CD8-positive, alpha-beta memory T cell (primary cell): Measurements from ENCODE around the gene AFAP1L2. TPM values are rescaled to one million over a fixed set of nuclear protein-coding genes. Genes with fewer than 3 reads are reported as not detected.

Experiments used
- CTCF ChIA-PET: fragments of 350-600 bp; sonication (Branson Sonifier 250); formaldehyde crosslinking; loops from one replicate; lab custom pipeline; 2021; ENCODE audit warnings: antibody characterized with exemption; lab: Charles Lee
- POLR2A ChIA-PET: fragments of 350-600 bp; sonication (Branson Sonifier 250); formaldehyde crosslinking; loops from one replicate; lab custom pipeline; 2021; ENCODE audit warnings: antibody characterized with exemption; lab: Charles Lee
- DNase-seq, 5 donors: peaks; one replicate each; pipeline versions ENCODE4 v3.0.0 to v3.0.0-alpha.2; 2020 to 2022; ENCODE audit warnings: mixed read lengths in 1 of 5
- H3K27ac ChIP-seq: one replicate; pipeline ENCODE4 v1.7.0; 2013; ENCODE audit warnings: low read depth, mild to moderate bottlenecking, low read length, moderate library complexity
- H3K27me3 ChIP-seq: 2 replicates; pipeline ENCODE4 v1.7.0; 2013; ENCODE audit warnings: low read length, mild to moderate bottlenecking; ENCODE audit not compliant: insufficient read depth, poor library complexity, severe bottlenecking
- H3K36me3 ChIP-seq: 2 replicates; pipeline ENCODE4 v1.7.0; 2013; ENCODE audit warnings: mild to moderate bottlenecking, low read length, moderate library complexity; ENCODE audit not compliant: insufficient read depth
- H3K4me1 ChIP-seq: 2 replicates; pipeline ENCODE4 v1.7.0; 2013; ENCODE audit warnings: mild to moderate bottlenecking, low read length, moderate library complexity; ENCODE audit not compliant: insufficient read depth
- H3K4me3 ChIP-seq: 2 replicates; pipeline ENCODE4 v1.7.0; 2013; ENCODE audit warnings: mild to moderate bottlenecking, low read length
- H3K9me3 ChIP-seq: 2 replicates; pipeline ENCODE4 v1.7.0; 2013; ENCODE audit warnings: mild to moderate bottlenecking, low read length
- H3K27ac Mint-ChIP-seq, 8 donors: one replicate each; pipeline ENCODE4 v1.8.0; 2020 to 2021; ENCODE audit warnings: mixed read lengths in 8 of 8, mild to moderate bottlenecking in 6 of 8, inconsistent platforms in 3 of 8, moderate library complexity in 3 of 8
- H3K27me3 Mint-ChIP-seq, 2 donors: one replicate each; pipeline ENCODE4 v1.8.0; 2020 to 2021; ENCODE audit warnings: mixed read lengths in 2 of 2, mild to moderate bottlenecking in 1 of 2, moderate library complexity in 1 of 2
- H3K36me3 Mint-ChIP-seq, 3 donors: one replicate each; pipeline ENCODE4 v1.8.0; 2020 to 2021; ENCODE audit warnings: mixed read lengths in 3 of 3, inconsistent platforms in 1 of 3, mild to moderate bottlenecking in 1 of 3
- H3K4me1 Mint-ChIP-seq, 3 donors: one replicate each; pipeline ENCODE4 v1.8.0; 2020 to 2021; ENCODE audit warnings: mixed read lengths in 3 of 3, inconsistent platforms in 1 of 3, mild to moderate bottlenecking in 1 of 3
- H3K4me3 Mint-ChIP-seq, 7 donors: one replicate each; pipeline ENCODE4 v1.8.0; 2020 to 2021; ENCODE audit warnings: mixed read lengths in 7 of 7, mild to moderate bottlenecking in 6 of 7, moderate library complexity in 4 of 7, inconsistent platforms in 2 of 7
- H3K9me3 Mint-ChIP-seq, 5 donors: one replicate each; pipeline ENCODE4 v1.8.0; 2020 to 2022; ENCODE audit warnings: mixed read lengths in 5 of 5, mild to moderate bottlenecking in 3 of 5, moderate library complexity in 2 of 5, inconsistent platforms in 1 of 5
- polyA plus RNA-seq: library from polyadenylated mRNA; unstranded; fragments of 300-500 nt; fragmentation: Illumina TruSeq; gene quantifications from one replicate; pipeline ENCODE4 v1.2.3, GENCODE V29; 2021
- total RNA-seq, 2 experiments: library from RNA; stranded (reverse); gene quantifications; one replicate each; pipeline ENCODE4 v1.2.3, GENCODE V29; 2021

Gene AFAP1L2
- total and polyA plus RNA-seq, 3 experiments from 2014 or later, result 1.6 to 2.9 (median 2.5) TPM

DNA sequence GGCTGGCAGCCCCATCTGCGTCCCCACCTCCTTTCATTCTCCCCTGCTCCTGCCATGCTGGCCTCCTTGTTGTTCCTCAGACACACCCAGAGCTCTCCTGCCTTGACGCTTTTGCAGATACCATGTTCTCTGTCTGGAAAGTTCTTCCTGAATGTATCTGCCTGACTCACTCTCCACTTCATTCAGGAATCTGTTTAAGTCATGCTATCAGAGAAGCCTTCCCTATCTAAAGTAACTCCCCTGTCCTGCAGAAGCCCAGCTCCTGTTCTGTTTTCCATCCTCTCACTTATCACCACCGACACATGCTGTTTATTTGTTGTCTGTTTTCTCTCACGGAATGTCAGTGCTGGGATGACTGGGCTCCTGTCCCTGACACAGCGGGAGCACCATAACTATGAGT lies 82.0 kb downstream of the AFAP1L2 start:
- no peaks in the 10 kb centered on the region for H3K4me1 Mint-ChIP-seq
- no peaks in the 10 kb centered on the region for H3K27me3 ChIP-seq
- H3K4me3 ChIP-seq, result no peak overlapping the region
- H3K27me3 Mint-ChIP-seq, result peaks cover 3 to 10% of the 10 kb centered on the region in 2 donors
- ChIA-PET CTCF (no interaction called here), POLR2A (no interaction called here)
- H3K4me3 Mint-ChIP-seq, result no peak overlapping the region
- no peak for DNase-seq
- H3K9me3 Mint-ChIP-seq, result no peaks in the 10 kb centered on the region
- no peaks in the 10 kb centered on the region for H3K9me3 ChIP-seq
- no peaks in the 10 kb centered on the region for H3K36me3 ChIP-seq
- H3K4me1 ChIP-seq, result no peaks in the 10 kb centered on the region
- H3K27ac Mint-ChIP-seq, result no peak overlapping the region
- no peak overlapping the region for H3K27ac ChIP-seq
- H3K36me3 Mint-ChIP-seq, result no peaks in the 10 kb centered on the region

- H3K36me3 ChIP-seq, result no peaks in the 10 kb centered on the region
- Mint-ChIP-seq H3K27me3 (peaks cover 6 to 16% of the 10 kb centered on the region in 2 donors), H3K27ac (no peak overlapping the region), H3K9me3 (no peaks in the 10 kb centered on the region), H3K4me1 (no peaks in the 10 kb centered on the region), H3K4me3 (no peak overlapping the region), H3K36me3 (no peaks in the 10 kb centered on the region)
- POLR2A ChIA-PET, result no interaction called here
- no peak overlapping the region for H3K4me3 ChIP-seq
- no peaks in the 10 kb centered on the region for H3K4me1 ChIP-seq
- H3K27ac ChIP-seq, result no peak overlapping the region
- H3K27me3 ChIP-seq, result no peaks in the 10 kb centered on the region
- no peak for DNase-seq
- CTCF ChIA-PET, result no interaction called here
- H3K9me3 ChIP-seq, result no peaks in the 10 kb centered on the region
Measured at GRCh38 chr10:114320249-114321116, 83.8 kb downstream of the AFAP1L2 start.

DNA sequence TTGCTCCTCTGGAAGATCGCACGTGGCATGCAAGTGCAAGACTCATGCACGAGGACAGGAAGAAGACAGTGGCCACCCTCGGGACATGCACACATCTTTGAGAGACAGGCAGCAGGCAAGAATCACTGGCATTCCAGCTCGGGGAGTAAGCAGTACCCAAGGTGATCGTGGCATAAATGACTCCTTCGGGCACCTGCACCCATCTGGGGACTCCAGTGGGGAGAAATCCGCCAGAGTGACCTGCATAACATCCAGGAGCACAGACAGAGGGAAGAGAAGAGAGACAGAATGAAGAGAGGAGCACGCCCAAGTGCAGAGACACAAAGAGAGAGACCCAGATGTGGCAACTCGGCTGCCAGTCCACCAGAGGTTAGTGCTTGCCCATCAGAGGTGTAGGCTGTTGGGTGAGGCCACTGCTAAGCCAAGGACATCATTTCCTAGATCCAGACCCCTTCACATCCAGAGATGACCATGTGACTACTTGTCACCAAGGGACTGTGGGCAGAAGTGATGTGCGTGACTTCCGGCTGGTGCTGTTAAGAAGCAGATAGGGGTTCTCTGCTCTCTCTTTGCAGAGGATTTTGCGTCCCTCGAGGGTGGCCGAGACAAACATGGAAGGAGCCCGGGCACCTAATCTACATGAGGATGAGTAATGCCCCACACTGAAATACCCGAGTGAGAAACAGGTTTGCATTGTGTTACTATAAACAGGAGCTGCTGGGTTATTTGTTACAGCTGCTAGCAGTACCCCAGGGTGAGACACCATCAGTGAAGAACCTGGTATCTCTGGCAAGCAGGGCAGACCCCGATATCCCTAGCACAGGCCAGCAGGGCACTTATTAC lies 84.7 kb downstream of the AFAP1L2 start:
- ChIA-PET POLR2A (no interaction called here), CTCF (no interaction called here)
- no peaks in the 10 kb centered on the region for H3K9me3 Mint-ChIP-seq
- no peak for DNase-seq
- H3K9me3 ChIP-seq, result no peaks in the 10 kb centered on the region
- no peak overlapping the region for H3K4me3 Mint-ChIP-seq
- H3K4me1 Mint-ChIP-seq, result no peaks in the 10 kb centered on the region
- H3K36me3 ChIP-seq, result no peaks in the 10 kb centered on the region
- H3K4me1 ChIP-seq, result no peaks in the 10 kb centered on the region
- no peak overlapping the region for H3K4me3 ChIP-seq
- no peaks in the 10 kb centered on the region for H3K27me3 ChIP-seq
- no peak overlapping the region for H3K27ac ChIP-seq
- peaks cover 6 to 16% of the 10 kb centered on the region in 2 donors for H3K27me3 Mint-ChIP-seq
- no peak overlapping the region for H3K27ac Mint-ChIP-seq
- H3K36me3 Mint-ChIP-seq, result no peaks in the 10 kb centered on the region

DNA sequence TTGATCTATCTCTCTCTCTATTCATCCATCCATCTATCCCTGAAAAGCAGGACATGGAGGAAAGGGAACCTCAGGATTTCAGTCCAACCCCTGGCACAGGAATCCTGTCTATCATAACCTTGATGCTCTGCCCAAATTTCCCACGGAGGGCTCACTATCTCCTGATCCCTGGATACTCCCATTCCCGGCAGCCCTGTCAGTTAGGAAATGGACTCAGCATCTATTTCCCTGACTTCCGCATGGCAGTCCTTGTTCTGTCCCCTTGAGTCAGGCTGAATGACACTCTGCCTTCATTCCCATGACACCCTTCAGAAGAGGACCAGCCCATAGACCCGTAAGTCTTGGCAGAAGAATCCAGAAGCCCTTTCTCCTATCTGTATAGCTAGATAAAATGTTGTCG lies 87.6 kb downstream of the AFAP1L2 start:
- Mint-ChIP-seq H3K27me3 (peaks cover 6 to 16% of the 10 kb centered on the region in 2 donors), H3K9me3 (no peaks in the 10 kb centered on the region), H3K36me3 (peaks cover 0 to 2% (median 0%) of the 10 kb centered on the region in 3 donors), H3K4me3 (no peak overlapping the region), H3K4me1 (no peaks in the 10 kb centered on the region), H3K27ac (no peak overlapping the region)
- H3K9me3 ChIP-seq, result no peaks in the 10 kb centered on the region
- CTCF ChIA-PET, result interaction anchor here (1.1 to 2.7 kb wide), 2 partner anchors 8 to 13 kb away, joined by 3 to 8 read pairs; no protein-coding TSS in a partner anchor
- H3K27me3 ChIP-seq, result no peaks in the 10 kb centered on the region
- no peak overlapping the region for H3K27ac ChIP-seq
- no peak overlapping the region for H3K4me3 ChIP-seq
- no peaks in the 10 kb centered on the region for H3K36me3 ChIP-seq
- no peaks in the 10 kb centered on the region for H3K4me1 ChIP-seq
- POLR2A ChIA-PET, result no interaction called here
- no peak for DNase-seq

DNA sequence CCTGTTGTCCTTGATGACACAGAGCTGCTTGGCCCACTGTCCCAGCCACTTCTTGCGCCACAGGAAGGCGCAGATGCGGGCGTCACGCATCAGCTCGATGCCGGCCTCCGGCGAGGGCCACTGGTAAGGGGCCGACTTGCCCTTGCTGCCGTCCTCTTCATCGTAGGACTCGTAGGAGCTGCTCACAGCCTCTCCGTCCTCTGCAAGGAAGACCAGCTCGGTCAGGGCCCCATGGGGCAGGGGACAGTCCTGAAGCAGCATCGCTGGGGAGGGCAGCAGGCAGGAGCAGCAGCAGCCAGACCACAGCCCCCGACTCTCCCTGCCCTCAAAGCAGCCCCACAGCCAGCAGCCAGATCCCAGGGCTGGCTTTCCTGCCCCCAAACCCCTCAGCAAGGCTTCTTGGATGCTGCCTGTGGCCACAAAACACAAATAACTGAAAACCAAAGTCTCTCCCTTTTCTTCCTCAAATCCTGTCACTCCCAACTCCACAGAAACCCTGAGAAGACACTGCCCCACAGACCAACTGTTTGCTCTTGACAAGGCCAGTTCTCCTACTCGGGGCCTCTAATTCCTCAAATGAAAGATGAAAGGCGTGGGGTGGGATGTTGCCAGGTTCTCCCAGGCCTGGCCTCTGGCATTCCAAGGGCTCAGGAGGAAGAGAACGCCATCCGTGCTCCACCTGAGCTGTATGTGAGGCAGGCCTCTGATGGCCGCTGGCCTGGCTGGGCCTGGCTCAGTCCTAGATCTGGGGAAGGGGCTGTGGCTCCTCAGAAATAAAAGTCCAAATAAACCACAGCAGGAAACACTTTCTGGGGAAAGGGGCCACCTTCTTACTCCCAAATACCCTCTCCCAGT lies 88.5 kb downstream of the AFAP1L2 start:
- POLR2A ChIA-PET, result no interaction called here
- H3K4me1 Mint-ChIP-seq, result no peaks in the 10 kb centered on the region
- H3K27ac Mint-ChIP-seq, result no peak overlapping the region
- no peaks in the 10 kb centered on the region for H3K27me3 ChIP-seq
- no peak for DNase-seq
- H3K36me3 Mint-ChIP-seq, result peaks cover 0 to 2% (median 0%) of the 10 kb centered on the region in 3 donors
- H3K9me3 Mint-ChIP-seq, result no peaks in the 10 kb centered on the region
- no peaks in the 10 kb centered on the region for H3K4me1 ChIP-seq
- no peaks in the 10 kb centered on the region for H3K36me3 ChIP-seq
- H3K27me3 Mint-ChIP-seq, result peaks cover 4 to 16% of the 10 kb centered on the region in 2 donors
- H3K4me3 Mint-ChIP-seq, result no peak overlapping the region
- CTCF ChIA-PET, result interaction anchor here (1.1 to 2.7 kb wide), 2 partner anchors 7 to 12 kb away, joined by 3 to 8 read pairs; no protein-coding TSS in a partner anchor
- no peaks in the 10 kb centered on the region for H3K9me3 ChIP-seq
- H3K27ac ChIP-seq, result no peak overlapping the region
- no peak overlapping the region for H3K4me3 ChIP-seq

DNA sequence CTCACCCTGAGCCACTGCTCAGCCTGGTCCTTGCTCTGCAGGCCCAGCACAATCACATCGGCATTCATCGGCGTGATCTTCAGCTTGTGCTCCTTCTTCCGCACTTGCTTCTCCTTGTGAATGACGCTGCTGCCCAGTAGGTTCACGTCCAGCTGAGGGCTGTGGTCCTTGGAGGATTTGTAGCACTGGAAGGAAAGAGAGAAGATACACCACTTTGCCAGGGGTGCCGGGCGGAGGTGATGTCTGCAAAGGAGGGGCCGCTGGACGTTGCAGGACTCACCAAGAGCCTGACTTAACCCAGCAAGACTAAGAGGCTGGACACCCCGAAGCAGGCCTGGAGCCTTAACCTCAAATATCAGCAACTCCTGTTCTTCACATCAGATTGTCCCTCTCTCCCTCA lies 90.4 kb downstream of the AFAP1L2 start:
- Histone ChIP-seq H3K27ac (no peak overlapping the region), H3K27me3 (no peaks in the 10 kb centered on the region), H3K4me3 (no peak overlapping the region), H3K9me3 (no peaks in the 10 kb centered on the region), H3K36me3 (no peaks in the 10 kb centered on the region), H3K4me1 (no peaks in the 10 kb centered on the region)
- Mint-ChIP-seq H3K4me3 (no peak overlapping the region), H3K4me1 (no peaks in the 10 kb centered on the region), H3K36me3 (peaks cover 0 to 2% (median 0%) of the 10 kb centered on the region in 3 donors), H3K27ac (no peak overlapping the region), H3K9me3 (no peaks in the 10 kb centered on the region), H3K27me3 (peaks cover 4 to 11% of the 10 kb centered on the region in 2 donors)
- no peak for DNase-seq
- ChIA-PET CTCF (interaction anchor here (1.1 kb wide), 1 partner anchor 9 kb away, joined by 7 read pairs; no protein-coding TSS in a partner anchor), POLR2A (no interaction called here)

GRCh38 chr10:114313139-114313538 lies 91.2 kb downstream of the AFAP1L2 start:
- Histone ChIP-seq H3K27ac (no peak overlapping the region), H3K36me3 (no peaks in the 10 kb centered on the region), H3K9me3 (no peaks in the 10 kb centered on the region), H3K4me3 (no peak overlapping the region), H3K27me3 (no peaks in the 10 kb centered on the region), H3K4me1 (no peaks in the 10 kb centered on the region)
- Mint-ChIP-seq H3K9me3 (no peaks in the 10 kb centered on the region), H3K4me1 (no peaks in the 10 kb centered on the region), H3K27me3 (peaks cover 4 to 10% of the 10 kb centered on the region in 2 donors), H3K27ac (no peak overlapping the region), H3K4me3 (no peak overlapping the region), H3K36me3 (peaks cover 0 to 2% (median 0%) of the 10 kb centered on the region in 3 donors)
- ChIA-PET CTCF (interaction anchor here (1.1 kb wide), 1 partner anchor 8 kb away, joined by 7 read pairs; no protein-coding TSS in a partner anchor), POLR2A (no interaction called here)
- no peak for DNase-seq
